GM19372 (cell line): ENCODE data around the gene TESK1.

ENCODE experiments used
- ATAC-seq: cut with Tn5 transposase; IDR thresholded peaks from one replicate; pipeline ENCODE4 v1.9.1; 2021; ENCODE audit warnings: mild to moderate bottlenecking, low read depth, moderate library complexity; ENCODE audit not compliant: unreplicated experiment

TESK1 gene, protein sequence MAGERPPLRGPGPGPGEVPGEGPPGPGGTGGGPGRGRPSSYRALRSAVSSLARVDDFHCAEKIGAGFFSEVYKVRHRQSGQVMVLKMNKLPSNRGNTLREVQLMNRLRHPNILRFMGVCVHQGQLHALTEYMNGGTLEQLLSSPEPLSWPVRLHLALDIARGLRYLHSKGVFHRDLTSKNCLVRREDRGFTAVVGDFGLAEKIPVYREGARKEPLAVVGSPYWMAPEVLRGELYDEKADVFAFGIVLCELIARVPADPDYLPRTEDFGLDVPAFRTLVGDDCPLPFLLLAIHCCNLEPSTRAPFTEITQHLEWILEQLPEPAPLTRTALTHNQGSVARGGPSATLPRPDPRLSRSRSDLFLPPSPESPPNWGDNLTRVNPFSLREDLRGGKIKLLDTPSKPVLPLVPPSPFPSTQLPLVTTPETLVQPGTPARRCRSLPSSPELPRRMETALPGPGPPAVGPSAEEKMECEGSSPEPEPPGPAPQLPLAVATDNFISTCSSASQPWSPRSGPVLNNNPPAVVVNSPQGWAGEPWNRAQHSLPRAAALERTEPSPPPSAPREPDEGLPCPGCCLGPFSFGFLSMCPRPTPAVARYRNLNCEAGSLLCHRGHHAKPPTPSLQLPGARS

GRCh38 chr9:35604578-35605350, at the start of gene TESK1:
Gene TESK1 (plus strand): TSS chr9:35605262. CDS start chr9:35605620, 358 bp downstream.
- peak; percentile 40 for ATAC-seq

DNA sequence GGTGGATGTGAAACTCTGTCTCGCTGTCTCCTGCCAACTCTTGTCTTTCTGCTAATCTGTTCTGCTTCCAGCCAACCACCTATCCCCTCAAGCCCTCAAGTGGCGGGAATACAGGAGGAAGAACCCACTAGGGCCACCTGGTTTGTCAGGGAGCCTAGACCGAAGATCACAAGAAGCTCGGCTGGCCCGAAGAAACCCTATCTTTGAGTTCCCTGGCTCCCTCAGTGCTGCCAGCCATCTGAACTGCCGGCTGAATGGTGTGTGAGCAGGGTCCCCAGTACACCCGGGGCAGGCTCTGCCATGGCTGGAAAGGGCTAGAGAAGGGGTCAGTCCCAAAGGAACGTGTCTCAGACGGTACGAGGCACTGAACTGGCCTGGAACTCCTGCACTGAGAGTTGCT, 49.2 kb upstream of the TESK1 start:
- no peak for ATAC-seq

- no peak for ATAC-seq
Measured at GRCh38 chr9:35556776-35557175, 48.3 kb upstream of the TESK1 start.

GRCh38 chr9:35557320-35557719, 47.7 kb upstream of the TESK1 start:
- ATAC-seq: no peak

DNA sequence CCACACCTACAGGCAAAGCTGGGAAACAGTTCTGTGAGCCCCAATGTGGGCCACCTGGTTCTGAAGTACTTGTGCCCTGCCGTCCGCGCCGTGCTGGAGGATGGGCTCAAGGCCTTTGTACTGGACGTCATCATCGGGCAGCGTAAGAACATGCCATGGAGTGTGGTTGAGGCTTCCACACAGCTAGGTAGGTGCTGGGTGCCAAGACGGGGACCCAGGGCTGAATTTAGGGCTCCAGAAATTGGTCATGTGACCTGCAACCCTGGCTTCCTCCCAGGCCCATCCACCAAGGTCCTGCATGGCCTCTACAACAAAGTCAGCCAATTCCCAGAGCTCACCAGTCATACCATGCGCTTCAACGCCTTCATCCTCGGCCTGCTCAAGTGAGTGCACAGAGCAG, 46.9 kb upstream of the TESK1 start:
- no peak for ATAC-seq

GRCh38 chr9:35559792-35560530, 45.1 kb upstream of the TESK1 start:
- no peak for ATAC-seq

- no peak for ATAC-seq
Measured at GRCh38 chr9:35560625-35561337, 44.3 kb upstream of the TESK1 start.

DNA sequence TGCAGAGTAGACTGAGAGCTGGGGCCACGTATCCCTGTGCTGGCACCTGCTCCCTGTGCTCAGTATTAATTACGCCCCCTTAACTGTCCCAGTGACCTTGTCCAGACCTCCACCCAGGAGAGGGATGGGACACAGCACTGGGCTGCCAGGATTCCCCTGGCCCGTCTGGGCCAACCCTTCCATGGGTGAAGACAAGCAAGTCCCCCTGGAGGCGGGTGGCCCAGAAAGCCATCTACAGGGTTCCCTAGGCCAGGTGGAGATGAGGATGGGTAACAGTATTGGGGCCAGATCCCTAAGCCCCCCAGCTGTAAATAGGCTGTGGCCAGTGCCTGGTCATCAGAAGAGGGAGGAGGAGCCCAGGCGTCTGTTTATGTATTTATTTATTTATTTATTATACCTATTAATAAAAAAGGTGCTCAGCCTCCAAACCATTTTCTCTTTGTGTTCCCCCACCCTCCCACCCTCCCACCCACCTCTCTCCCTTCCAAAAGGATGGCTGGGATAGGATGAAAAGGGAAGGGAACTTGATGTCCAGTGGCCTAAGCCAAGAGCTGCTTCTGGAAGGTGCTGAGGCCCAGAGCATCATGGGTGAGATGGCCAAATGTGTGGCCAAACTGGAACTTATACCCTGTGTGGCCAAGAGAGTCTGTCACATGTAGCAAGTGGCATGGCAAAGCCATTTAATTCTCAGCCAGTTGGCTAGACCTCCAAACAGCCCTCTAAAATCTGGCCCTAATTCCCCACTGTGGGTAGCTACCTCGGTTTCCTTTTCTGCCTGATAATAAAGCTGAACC, 43.4 kb upstream of the TESK1 start:
- no peak for ATAC-seq

- no peak for ATAC-seq
Measured at GRCh38 chr9:35562895-35563780, 41.9 kb upstream of the TESK1 start.

DNA sequence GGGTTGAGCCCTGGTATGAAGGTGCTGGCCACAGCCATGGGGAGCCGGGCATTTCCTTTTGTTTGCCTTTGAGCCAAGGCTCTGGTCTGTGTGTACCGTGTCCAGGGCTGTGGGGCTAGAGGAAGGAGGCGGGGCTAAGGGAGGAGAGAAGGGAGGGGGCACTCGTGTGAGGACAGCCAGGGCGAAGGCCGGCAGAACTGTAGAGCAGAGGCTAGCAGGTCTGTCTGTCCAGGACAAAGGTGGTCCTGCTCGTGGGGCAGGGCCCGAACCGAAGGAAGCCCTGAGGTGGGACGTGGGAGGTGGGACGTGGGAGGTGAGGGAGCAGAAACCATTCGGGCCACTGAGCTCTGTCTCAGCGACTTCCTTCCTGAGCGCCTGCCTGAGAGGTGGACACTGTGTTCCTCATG, 41.3 kb upstream of the TESK1 start:
- no peak for ATAC-seq

DNA sequence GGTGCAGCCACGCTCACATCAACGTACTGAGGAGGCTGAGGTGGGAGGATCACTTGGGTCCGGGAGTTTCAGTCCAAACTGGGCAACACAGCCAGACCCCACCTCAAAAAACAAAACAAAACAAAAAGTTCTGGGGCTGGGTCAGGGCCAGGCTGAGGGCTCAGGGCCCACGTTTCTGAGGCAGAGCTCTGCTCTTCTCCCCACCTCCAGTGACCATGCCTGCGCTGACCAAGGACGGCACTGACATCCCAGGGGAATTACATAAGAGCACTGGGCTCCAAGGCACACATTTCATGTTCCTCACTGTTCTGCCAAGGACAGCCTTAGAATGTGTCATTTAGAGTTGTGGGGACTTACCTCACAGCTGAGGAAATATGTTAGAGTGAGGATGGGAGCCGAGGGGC, 40.4 kb upstream of the TESK1 start:
- no peak for ATAC-seq

DNA sequence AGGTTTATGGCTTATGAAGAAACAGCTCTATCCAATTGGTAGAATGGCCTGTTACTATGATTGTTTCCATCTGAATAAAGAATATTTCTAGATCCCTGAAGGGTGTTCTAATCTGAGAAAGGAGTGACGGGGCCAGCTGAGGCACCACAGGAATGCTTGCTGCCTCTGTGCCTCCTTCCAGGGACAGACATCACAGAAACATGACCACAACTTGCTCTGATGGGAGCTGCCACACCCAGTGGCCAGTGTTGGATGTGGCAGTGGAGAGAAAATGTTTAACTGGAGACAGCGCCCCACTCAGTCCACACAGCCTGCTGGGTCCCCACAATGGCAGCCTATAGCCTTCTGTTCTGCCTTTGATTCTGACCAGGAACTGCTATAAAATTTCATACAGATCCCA, 38.6 kb upstream of the TESK1 start:
- no peak for ATAC-seq

DNA sequence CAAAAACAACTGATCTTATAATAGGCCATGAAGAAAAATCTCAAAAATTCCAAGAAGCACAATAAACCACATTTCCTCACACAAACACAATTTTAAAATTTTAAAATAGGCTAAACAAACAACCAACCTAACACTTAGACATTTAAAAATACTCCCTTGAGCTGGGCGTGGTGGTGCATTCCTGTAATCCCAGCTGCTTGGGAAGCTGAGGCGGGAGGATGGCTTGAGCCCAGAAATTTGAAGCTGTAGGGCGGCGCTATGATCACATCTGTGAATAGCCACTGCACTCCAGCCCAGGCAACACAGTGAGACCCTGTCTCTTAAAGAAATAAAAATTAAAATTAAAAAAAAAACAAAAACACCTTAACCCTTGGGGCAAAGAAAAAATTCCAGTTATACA, 36.9 kb upstream of the TESK1 start:
- no peak for ATAC-seq

DNA sequence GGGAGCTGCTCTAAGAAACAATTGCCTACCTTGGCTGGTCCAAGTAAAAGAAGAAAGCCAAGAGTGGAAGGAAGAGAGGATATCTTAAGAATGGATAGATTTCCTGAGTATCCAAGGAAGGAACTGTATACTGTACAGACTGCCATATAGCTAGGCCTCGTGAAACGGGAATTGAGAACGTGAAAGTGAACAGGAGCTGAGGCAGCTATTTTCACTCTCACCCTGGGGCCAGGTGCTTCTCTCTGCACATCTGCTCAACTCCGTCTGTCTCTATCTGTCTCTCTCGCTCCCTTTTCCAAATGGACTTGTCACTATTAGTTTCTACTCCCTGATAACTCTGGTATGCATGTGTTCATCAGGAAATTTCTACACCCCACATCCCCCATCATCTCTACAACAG, 35.9 kb upstream of the TESK1 start:
- ATAC-seq: no peak

- no peak for ATAC-seq
Measured at GRCh38 chr9:35570709-35571504, 34.2 kb upstream of the TESK1 start.

- ATAC-seq: no peak
Measured at GRCh38 chr9:35574578-35575122, 30.4 kb upstream of the TESK1 start.

DNA sequence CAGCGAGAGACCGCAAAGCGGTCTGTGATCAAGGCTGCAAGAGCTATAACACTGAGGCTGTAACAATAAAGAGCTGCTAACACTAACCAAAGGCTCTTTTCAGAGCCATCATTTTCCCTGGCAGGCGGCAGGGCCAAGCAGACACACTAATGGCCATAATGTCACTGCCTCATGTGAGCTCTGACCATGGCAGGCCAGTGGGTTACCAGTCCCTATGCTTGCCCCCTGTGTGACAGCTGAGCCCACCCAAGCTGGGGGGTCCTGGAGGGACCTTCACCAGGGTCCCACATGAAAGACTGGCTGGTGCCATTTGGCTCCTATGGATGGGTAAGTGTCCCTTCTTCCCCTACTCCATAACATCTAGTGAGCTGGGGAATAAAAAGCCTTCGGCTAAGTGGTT, 29.6 kb upstream of the TESK1 start:
- no peak for ATAC-seq
